GM12878 (cell line): ENCODE data around the gene CROCC. TPM values are rescaled to one million over a fixed set of nuclear protein-coding genes. Genes with fewer than 3 reads are reported as not detected.
A peak's percentile ranks its signal among the peaks of the same experiment; 100 is the strongest.

ENCODE experiments used
- ATAC-seq: fragments of 200-7000 bp; cut with Tn5 transposase; 3 replicates; pipeline ENCODE4 v1.9.1; 2020; ENCODE audit warnings: mild to moderate bottlenecking, moderate library complexity
- BruUV-seq: library from RNA; stranded (reverse); fragments of 400-500 nt; replicated peaks from 2 replicates; lab custom pipeline; 2021; lab: Mats Ljungman, UMichigan
- CTCF ChIA-PET: fragments of 300-600 bp; sonication (Branson Sonifier 250); formaldehyde crosslinking; extraction: SDS; loops from one replicate; lab custom pipeline; 2021; ENCODE audit warnings: inconsistent platforms; lab: Yijun Ruan, JAX
- POLR2A ChIA-PET: fragments of 350-600 bp; formaldehyde crosslinking; extraction: SDS; loops from one replicate; lab custom pipeline; 2021; ENCODE audit warnings: inconsistent platforms; lab: Charles Lee
- RAD21 ChIA-PET: fragments of 300-600 bp; sonication (Branson Sonifier 250); formaldehyde crosslinking; loops from one replicate; lab custom pipeline; 2023; ENCODE audit warnings: antibody characterized with exemption; ENCODE audit not compliant: unreplicated experiment; lab: Charles Lee
- SMC1A ChIA-PET: fragments of 300-600 bp; sonication (Branson Sonifier 250); formaldehyde crosslinking; loops from one replicate; lab custom pipeline; 2023; ENCODE audit not compliant: unreplicated experiment, uncharacterized antibody; lab: Charles Lee
- DNase-seq: peaks from one replicate; pipeline ENCODE4 v3.0.0-alpha.2; 2011; ENCODE audit warnings: low read depth, low spot score
- FAIRE-seq: peaks from 3 replicates; lab custom pipeline; 2011; peaks lifted over from hg19 to GRCh38; lab: Jason Lieb, UNC
- H2AFZ ChIP-seq: 2 replicates; pipeline ENCODE4 v1.6.0; 2011; ENCODE audit warnings: low read depth, low read length, control low read depth; ENCODE audit not compliant: control insufficient read depth
- H3K27ac ChIP-seq: 2 replicates; pipeline ENCODE4 v1.5.1; 2011; ENCODE audit warnings: control low read depth; ENCODE audit not compliant: control insufficient read depth, insufficient read depth
- H3K27me3 ChIP-seq, 2 experiments: replicated peaks in 1 of 2; 2 replicates each; pipeline versions ENCODE4 v1.6.0 to v1.6.1; 2011; ENCODE audit warnings: low read length in 1 of 2; ENCODE audit not compliant: control insufficient read depth in 2 of 2, insufficient read depth in 2 of 2
- H3K36me3 ChIP-seq, 2 experiments: 2 replicates each; pipeline ENCODE4 v1.5.1; 2011; ENCODE audit warnings: low read length in 1 of 2; ENCODE audit not compliant: control insufficient read depth in 2 of 2, insufficient read depth in 2 of 2
- H3K4me1 ChIP-seq: 2 replicates; pipeline ENCODE4 v1.6.1; 2011; ENCODE audit warnings: mild to moderate bottlenecking, low read length, moderate library complexity, mixed read lengths; ENCODE audit not compliant: control insufficient read depth, insufficient read depth
- H3K4me2 ChIP-seq: 2 replicates; pipeline ENCODE4 v1.6.0; 2011; ENCODE audit warnings: control low read depth; ENCODE audit not compliant: control insufficient read depth, insufficient read depth
- H3K4me3 ChIP-seq: fragments of 200-600 bp; sonication (generic); 2 replicates; pipeline ENCODE4 v1.5.1; 2016
- H3K79me2 ChIP-seq: 2 replicates; pipeline ENCODE4 v1.6.0; 2011; ENCODE audit warnings: low read length; ENCODE audit not compliant: control insufficient read depth, insufficient read depth
- H3K9ac ChIP-seq: 2 replicates; pipeline ENCODE4 v1.8.0; 2011; ENCODE audit warnings: low read length, control low read depth, mixed read lengths; ENCODE audit not compliant: control insufficient read depth, insufficient read depth
- H3K9me3 ChIP-seq: replicated peaks from 3 replicates; pipeline ENCODE4 v1.5.1; 2011; ENCODE audit warnings: mild to moderate bottlenecking, low read length; ENCODE audit not compliant: control insufficient read depth, insufficient read depth
- H4K20me1 ChIP-seq: 2 replicates; pipeline ENCODE4 v1.6.0; 2011; ENCODE audit not compliant: control insufficient read depth, insufficient read depth
- BACH1 ChIP-seq: fragments of 450-650 bp; IDR thresholded peaks from 2 replicates; pipeline ENCODE4 v1.6.1; 2017; ENCODE audit warnings: mild to moderate bottlenecking, borderline replicate concordance
- CBX3 ChIP-seq: fragments of 200-600 bp; sonication (generic); IDR thresholded peaks from 2 replicates; pipeline ENCODE4 v1.6.1; 2016; ENCODE audit warnings: low read depth, borderline replicate concordance
- HDGF ChIP-seq: fragments of 450-650 bp; IDR thresholded peaks from 2 replicates; pipeline ENCODE4 v1.6.1; 2016; ENCODE audit warnings: antibody characterized with exemption
- IKZF1 ChIP-seq: fragments of 450-650 bp; conservative IDR thresholded peaks from 2 replicates; pipeline ENCODE4 v1.6.1; 2017; ENCODE audit warnings: antibody characterized with exemption, mild to moderate bottlenecking
- MTA2 ChIP-seq: fragments of 450-650 bp; IDR thresholded peaks from 2 replicates; pipeline ENCODE4 v1.6.1; 2016; ENCODE audit warnings: low read depth, mild to moderate bottlenecking, moderate library complexity
- PAX8 ChIP-seq: fragments of 450-650 bp; IDR thresholded peaks from 2 replicates; pipeline ENCODE4 v1.6.1; 2017; ENCODE audit warnings: mild to moderate bottlenecking, moderate library complexity
- PML ChIP-seq: IDR thresholded peaks from 2 replicates; pipeline ENCODE4 v1.6.1; 2012; ENCODE audit warnings: low read length, inconsistent platforms
- RCOR1 ChIP-seq: conservative IDR thresholded peaks from 2 replicates; pipeline ENCODE4 v1.6.1; 2012; ENCODE audit warnings: low read depth, low read length, improper control_type of control experiment
- SP1 ChIP-seq: IDR thresholded peaks from one replicate; pipeline ENCODE4 v1.6.1; 2011; ENCODE audit warnings: low read depth, low read length
- TCF3 ChIP-seq: IDR thresholded peaks from 2 replicates; pipeline ENCODE4 v1.6.1; 2012; ENCODE audit warnings: low read depth, mild to moderate bottlenecking, low read length, borderline replicate concordance; ENCODE audit not compliant: insufficient read depth
- ZBED1 ChIP-seq: IDR thresholded peaks from 2 replicates; pipeline ENCODE4 v1.6.1; 2016; ENCODE audit warnings: borderline replicate concordance
- WGBS: methylation state at CpG from one replicate; pipeline ENCODE4 v1.1.6; 2016; ENCODE audit warnings: low lambda C conversion rate; ENCODE audit not compliant: insufficient replicate concordance, insufficient coverage; ENCODE audit errors: missing lambda C conversion rate; 5-methylcytosine and 5-hydroxymethylcytosine counted together
- in situ Hi-C: fragments of 300-500 bp; cut with MboI; formaldehyde crosslinking; loops from 9 replicates; pipeline ENCODE4 v1.14.3; 2018; ENCODE audit warnings: mixed read lengths
- intact Hi-C: fragments of 100-400 bp; cut with micrococcal nuclease; formaldehyde crosslinking; loops from one replicate; pipeline ENCODE4 v1.14.2; 2022; ENCODE audit not compliant: unreplicated experiment
- polyA plus RNA-seq, 11 experiments: library from polyadenylated mRNA; depleted of rRNA in 4 of 11; unstranded in 6 of 11; stranded (reverse) in 5 of 11; fragments of >200 nt; fragmentation: Nextera tagmentation in 4 of 11; fragmentation: Illumina TruSeq in 1 of 11; extraction: Ambion mirVana in 4 of 11; extraction: Trizol in 1 of 11; gene quantifications; 1 replicate in 1 of 11; 2 replicates in 10 of 11; pipeline versions ENCODE4 v1.2.1 to v1.2.3, GENCODE V29; 2011 to 2016; ENCODE audit warnings: inconsistent platforms in 2 of 11, missing spikeins in 2 of 11, low read depth in 1 of 11
- total RNA-seq, 4 experiments: library from RNA; depleted of rRNA in 3 of 4; stranded (reverse); fragments of >200 nt in 3 of 4; fragmentation: Illumina TruSeq in 1 of 4; extraction: Trizol in 1 of 4; gene quantifications; 2 replicates each; pipeline versions ENCODE4 v1.2.1 to v1.2.3, GENCODE V29; 2013 to 2021
- TF ChIP-seq, protein P1 (sequence below): fragments of 450-650 bp; IDR thresholded peaks from 2 replicates; pipeline ENCODE4 v1.6.1; 2017; ENCODE audit warnings: mild to moderate bottlenecking, moderate library complexity
- TF ChIP-seq, protein P2 (sequence below): fragments of 450-650 bp; conservative IDR thresholded peaks from 2 replicates; pipeline ENCODE4 v1.6.1; 2017; ENCODE audit warnings: mild to moderate bottlenecking, moderate library complexity
- TF ChIP-seq, protein P3 (sequence below): IDR thresholded peaks from 2 replicates; pipeline ENCODE4 v1.6.1; 2011; ENCODE audit warnings: mild to moderate bottlenecking, low read depth, low read length, moderate library complexity; ENCODE audit not compliant: insufficient replicate concordance

CROCC gene
- total and polyA plus RNA-seq, 10 of the 15 experiments (the other 5 are each of a cell fraction or from before 2014, with no cell fraction given): 0.04 to 5.5 (median 2.3) TPM

DNA sequence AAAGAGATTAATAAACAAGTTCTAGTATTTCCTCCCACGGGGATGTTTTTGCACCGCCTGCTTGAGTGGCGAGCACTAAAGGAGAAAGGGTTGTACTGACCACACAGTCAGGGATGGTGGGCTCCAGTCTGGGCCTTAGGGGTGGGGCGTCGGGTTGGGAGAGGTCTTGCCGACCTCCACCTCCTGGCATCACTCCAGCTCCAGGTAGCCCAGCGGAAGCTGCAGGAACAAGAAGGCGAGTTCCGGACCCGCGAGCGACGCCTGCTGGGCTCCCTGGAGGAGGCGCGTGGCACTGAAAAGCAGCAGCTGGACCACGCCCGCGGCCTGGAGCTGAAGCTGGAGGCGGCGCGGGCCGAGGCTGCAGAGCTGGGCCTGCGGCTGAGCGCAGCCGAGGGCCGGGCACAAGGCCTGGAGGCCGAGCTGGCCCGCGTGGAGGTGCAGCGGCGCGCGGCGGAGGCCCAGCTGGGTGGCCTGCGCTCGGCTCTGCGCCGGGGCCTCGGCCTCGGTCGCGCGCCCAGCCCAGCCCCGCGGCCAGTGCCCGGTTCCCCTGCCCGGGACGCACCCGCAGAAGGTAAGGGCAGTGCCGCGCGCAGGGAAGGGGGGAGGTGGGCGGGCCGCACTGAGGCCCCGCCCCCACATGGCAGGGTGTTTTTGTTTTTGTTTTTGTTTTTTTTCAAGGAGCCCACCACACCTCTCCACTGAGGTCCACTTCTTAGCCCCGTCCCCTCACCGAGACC lies 39.0 kb downstream of the CROCC start (continued):
- TF ChIP-seq, protein P1, sequence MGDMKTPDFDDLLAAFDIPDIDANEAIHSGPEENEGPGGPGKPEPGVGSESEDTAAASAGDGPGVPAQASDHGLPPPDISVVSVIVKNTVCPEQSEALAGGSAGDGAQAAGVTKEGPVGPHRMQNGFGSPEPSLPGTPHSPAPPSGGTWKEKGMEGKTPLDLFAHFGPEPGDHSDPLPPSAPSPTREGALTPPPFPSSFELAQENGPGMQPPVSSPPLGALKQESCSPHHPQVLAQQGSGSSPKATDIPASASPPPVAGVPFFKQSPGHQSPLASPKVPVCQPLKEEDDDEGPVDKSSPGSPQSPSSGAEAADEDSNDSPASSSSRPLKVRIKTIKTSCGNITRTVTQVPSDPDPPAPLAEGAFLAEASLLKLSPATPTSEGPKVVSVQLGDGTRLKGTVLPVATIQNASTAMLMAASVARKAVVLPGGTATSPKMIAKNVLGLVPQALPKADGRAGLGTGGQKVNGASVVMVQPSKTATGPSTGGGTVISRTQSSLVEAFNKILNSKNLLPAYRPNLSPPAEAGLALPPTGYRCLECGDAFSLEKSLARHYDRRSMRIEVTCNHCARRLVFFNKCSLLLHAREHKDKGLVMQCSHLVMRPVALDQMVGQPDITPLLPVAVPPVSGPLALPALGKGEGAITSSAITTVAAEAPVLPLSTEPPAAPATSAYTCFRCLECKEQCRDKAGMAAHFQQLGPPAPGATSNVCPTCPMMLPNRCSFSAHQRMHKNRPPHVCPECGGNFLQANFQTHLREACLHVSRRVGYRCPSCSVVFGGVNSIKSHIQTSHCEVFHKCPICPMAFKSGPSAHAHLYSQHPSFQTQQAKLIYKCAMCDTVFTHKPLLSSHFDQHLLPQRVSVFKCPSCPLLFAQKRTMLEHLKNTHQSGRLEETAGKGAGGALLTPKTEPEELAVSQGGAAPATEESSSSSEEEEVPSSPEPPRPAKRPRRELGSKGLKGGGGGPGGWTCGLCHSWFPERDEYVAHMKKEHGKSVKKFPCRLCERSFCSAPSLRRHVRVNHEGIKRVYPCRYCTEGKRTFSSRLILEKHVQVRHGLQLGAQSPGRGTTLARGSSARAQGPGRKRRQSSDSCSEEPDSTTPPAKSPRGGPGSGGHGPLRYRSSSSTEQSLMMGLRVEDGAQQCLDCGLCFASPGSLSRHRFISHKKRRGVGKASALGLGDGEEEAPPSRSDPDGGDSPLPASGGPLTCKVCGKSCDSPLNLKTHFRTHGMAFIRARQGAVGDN: no peak
- TF ChIP-seq BACH1 (no peak), ZBED1 (no peak), TCF3 (peak; percentile 64; the same call in 1 of the 2 replicates)

DNA sequence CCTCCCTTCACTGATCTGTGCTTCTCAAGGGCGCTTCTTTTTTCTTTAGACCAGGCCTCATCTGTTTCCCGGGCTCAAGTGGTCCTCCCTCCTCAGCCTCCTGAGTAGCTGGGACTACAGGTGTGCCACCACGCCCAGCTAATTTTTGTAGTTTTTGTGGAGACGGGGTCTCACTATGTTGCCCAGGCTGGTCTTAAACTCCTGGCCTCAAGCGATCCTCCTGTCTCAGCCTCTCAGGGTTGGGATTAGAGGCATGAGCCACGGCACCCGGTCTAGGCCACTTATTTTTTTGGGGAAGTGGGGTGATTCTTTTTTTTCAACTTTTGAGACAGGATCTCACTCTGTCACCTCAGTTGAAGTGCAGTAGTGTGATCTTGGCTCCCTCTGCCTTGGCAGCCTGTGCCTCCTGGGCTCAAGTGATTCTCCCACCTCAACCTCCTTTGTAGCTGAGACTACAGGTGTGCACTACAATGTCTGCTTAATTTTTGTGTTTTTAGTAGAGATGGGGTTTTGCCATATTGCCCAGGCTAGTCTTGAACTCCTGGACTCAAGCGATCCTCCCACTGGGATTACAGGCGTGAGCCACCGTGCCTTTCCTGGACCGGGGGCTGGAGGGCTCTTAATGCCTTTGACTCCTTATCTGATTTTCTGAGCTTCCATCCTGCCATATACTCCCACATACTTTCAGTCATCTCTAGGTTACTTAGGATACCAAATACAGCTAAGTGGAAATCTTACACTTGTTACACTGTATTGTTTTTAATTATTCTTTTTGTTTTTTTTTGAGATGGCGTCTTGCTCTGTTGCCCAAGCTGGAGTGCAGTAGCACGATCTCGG lies 39.8 kb downstream of the CROCC start:
- ATAC-seq (no peak), FAIRE-seq (no peak), DNase-seq (no peak)
- WGBS: 77% methylated on average over 14 of the region's 14 CpGs
- intact Hi-C loops (no loop called here), in situ Hi-C loops (no loop called here)
- ChIA-PET POLR2A (no interaction called here), CTCF (interaction anchor here (0.8 to 4.1 kb wide), 19 partner anchors 10 to 345 kb away, joined by 3 to 33 read pairs (median 4); no protein-coding TSS in a partner anchor), SMC1A (interaction anchor here (0.7 to 2.1 kb wide), 3 partner anchors 10 to 340 kb away, joined by 3 to 10 read pairs (median 3); no protein-coding TSS in a partner anchor), RAD21 (interaction anchor here (0.6 to 1.7 kb wide), 4 partner anchors 12 to 340 kb away, joined by 3 to 16 read pairs (median 6); no protein-coding TSS in a partner anchor)
- Histone ChIP-seq H3K4me3 (peak overlapping the region; percentile 43; the same call in 1 of the 2 replicates), H3K4me1 (no peaks in the 10 kb centered on the region), H3K36me3 (no peaks in the 10 kb centered on the region), H3K27me3 (no peaks in the 10 kb centered on the region), H3K79me2 (no peaks in the 10 kb centered on the region), H2AFZ (no peak overlapping the region), H3K9me3 (no peaks in the 10 kb centered on the region), H3K27ac (no peak overlapping the region), H3K9ac (no peak overlapping the region), H4K20me1 (no peaks in the 10 kb centered on the region), H3K4me2 (peak overlapping the region; percentile 82; the same call in 1 of the 2 replicates)
- no TSS peak for BruUV-seq
- TF ChIP-seq PAX8: no peak
- no peak for TF ChIP-seq SP1
- TF ChIP-seq IKZF1: no peak
- TF ChIP-seq MTA2: no peak
- TF ChIP-seq RCOR1: no peak
- TF ChIP-seq, protein P2, sequence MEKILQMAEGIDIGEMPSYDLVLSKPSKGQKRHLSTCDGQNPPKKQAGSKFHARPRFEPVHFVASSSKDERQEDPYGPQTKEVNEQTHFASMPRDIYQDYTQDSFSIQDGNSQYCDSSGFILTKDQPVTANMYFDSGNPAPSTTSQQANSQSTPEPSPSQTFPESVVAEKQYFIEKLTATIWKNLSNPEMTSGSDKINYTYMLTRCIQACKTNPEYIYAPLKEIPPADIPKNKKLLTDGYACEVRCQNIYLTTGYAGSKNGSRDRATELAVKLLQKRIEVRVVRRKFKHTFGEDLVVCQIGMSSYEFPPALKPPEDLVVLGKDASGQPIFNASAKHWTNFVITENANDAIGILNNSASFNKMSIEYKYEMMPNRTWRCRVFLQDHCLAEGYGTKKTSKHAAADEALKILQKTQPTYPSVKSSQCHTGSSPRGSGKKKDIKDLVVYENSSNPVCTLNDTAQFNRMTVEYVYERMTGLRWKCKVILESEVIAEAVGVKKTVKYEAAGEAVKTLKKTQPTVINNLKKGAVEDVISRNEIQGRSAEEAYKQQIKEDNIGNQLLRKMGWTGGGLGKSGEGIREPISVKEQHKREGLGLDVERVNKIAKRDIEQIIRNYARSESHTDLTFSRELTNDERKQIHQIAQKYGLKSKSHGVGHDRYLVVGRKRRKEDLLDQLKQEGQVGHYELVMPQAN: no peak
- TF ChIP-seq PML: no peak
- TF ChIP-seq, protein P3, sequence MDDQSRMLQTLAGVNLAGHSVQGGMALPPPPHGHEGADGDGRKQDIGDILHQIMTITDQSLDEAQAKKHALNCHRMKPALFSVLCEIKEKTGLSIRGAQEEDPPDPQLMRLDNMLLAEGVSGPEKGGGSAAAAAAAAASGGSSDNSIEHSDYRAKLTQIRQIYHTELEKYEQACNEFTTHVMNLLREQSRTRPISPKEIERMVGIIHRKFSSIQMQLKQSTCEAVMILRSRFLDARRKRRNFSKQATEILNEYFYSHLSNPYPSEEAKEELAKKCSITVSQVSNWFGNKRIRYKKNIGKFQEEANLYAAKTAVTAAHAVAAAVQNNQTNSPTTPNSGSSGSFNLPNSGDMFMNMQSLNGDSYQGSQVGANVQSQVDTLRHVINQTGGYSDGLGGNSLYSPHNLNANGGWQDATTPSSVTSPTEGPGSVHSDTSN: no peak
- no peak for TF ChIP-seq CBX3
- no peak for TF ChIP-seq HDGF
